K562 (cell line): ENCODE measurements around the gene UBN1. TPM values are rescaled to one million over a fixed set of nuclear protein-coding genes. Genes with fewer than 3 reads are reported as not detected.

Experiments used
- ATF1 ChIP-seq, 2 experiments: fragments of 450-650 bp in 1 of 2; IDR thresholded peaks; 2 replicates each; pipeline ENCODE4 v1.6.1; 2016; ENCODE audit warnings: missing compliant biosample characterization in 1 of 2, missing genetic modification characterization in 1 of 2
- CBFB ChIP-seq: sonication (generic); formaldehyde crosslinking; IDR thresholded peaks from 2 replicates; pipeline ENCODE4 v1.4.0; 2020; ENCODE audit warnings: mild to moderate bottlenecking, missing genetic modification reagents
- EP300 ChIP-seq: IDR thresholded peaks from 2 replicates; pipeline ENCODE4 v1.6.1; 2012; ENCODE audit warnings: low read length, improper control_type of control experiment
- GABPB1 ChIP-seq: sonication (generic); formaldehyde crosslinking; IDR thresholded peaks from 2 replicates; pipeline ENCODE4 v1.8.0; 2022; ENCODE audit warnings: mild to moderate bottlenecking, missing genetic modification reagents
- MAFF ChIP-seq: IDR thresholded peaks from 2 replicates; pipeline ENCODE4 v1.6.1; 2012; ENCODE audit warnings: low read length, improper control_type of control experiment
- MBD2 ChIP-seq: sonication (generic); IDR thresholded peaks from 2 replicates; pipeline ENCODE4 v1.6.1; 2016; ENCODE audit warnings: low read depth, borderline replicate concordance
- MTA3 ChIP-seq: fragments of 450-650 bp; formaldehyde crosslinking; IDR thresholded peaks from 2 replicates; pipeline ENCODE4 v1.6.1; 2017; ENCODE audit warnings: mild to moderate bottlenecking, borderline replicate concordance
- POLR2B ChIP-seq: fragments of 450-650 bp; IDR thresholded peaks from 2 replicates; pipeline ENCODE4 v1.6.1; 2018; ENCODE audit warnings: low read depth; ENCODE audit not compliant: partially characterized antibody
- POLR2G ChIP-seq: fragments of 200-400 bp; formaldehyde crosslinking; IDR thresholded peaks from 2 replicates; pipeline ENCODE4 v1.6.1; 2017; ENCODE audit warnings: low read depth, mild to moderate bottlenecking, antibody characterized with exemption, low read length, moderate library complexity
- RBFOX2 ChIP-seq: fragments of 200-400 bp; formaldehyde crosslinking; IDR thresholded peaks from 2 replicates; pipeline ENCODE4 v1.6.1; 2017; ENCODE audit warnings: low read depth, mild to moderate bottlenecking, low read length, moderate library complexity
- RBM22 ChIP-seq: fragments of 200-400 bp; formaldehyde crosslinking; IDR thresholded peaks from 2 replicates; pipeline ENCODE4 v1.6.1; 2018; ENCODE audit warnings: low read length, low read depth; ENCODE audit not compliant: poor library complexity, severe bottlenecking
- RBM25 ChIP-seq: fragments of 200-400 bp; formaldehyde crosslinking; IDR thresholded peaks from 2 replicates; pipeline ENCODE4 v1.6.1; 2018; ENCODE audit warnings: low read length, low read depth, moderate library complexity; ENCODE audit not compliant: severe bottlenecking
- SIRT6 ChIP-seq: IDR thresholded peaks from one replicate; pipeline ENCODE4 v1.6.1; 2012; ENCODE audit warnings: low read depth, mild to moderate bottlenecking, control low read depth, inconsistent platforms, low read length, moderate library complexity
- SMAD1 ChIP-seq: fragments of 150-350 bp; IDR thresholded peaks from 2 replicates; pipeline ENCODE4 v1.6.1; 2014; ENCODE audit warnings: low read length, low read depth; ENCODE audit not compliant: partially characterized antibody
- TBP ChIP-seq: optimal IDR thresholded peaks from 2 replicates; pipeline ENCODE3; 2011; ENCODE audit warnings: low read depth, low read length, improper control_type of control experiment
- U2AF1 ChIP-seq: fragments of 200-400 bp; formaldehyde crosslinking; optimal IDR thresholded peaks from 2 replicates; pipeline ENCODE3; 2017; ENCODE audit warnings: mild to moderate bottlenecking, low read depth, low read length, moderate library complexity
- ZFX ChIP-seq: sonication (generic); formaldehyde crosslinking; IDR thresholded peaks from 2 replicates; pipeline ENCODE4 v1.8.0; 2022; ENCODE audit warnings: mild to moderate bottlenecking, missing genetic modification reagents, moderate library complexity
- ZNF263 ChIP-seq: sonication (generic); formaldehyde crosslinking; IDR thresholded peaks from 2 replicates; pipeline ENCODE4 v1.8.0; 2022; ENCODE audit warnings: mild to moderate bottlenecking, missing genetic modification reagents, borderline replicate concordance
- ZNF274 ChIP-seq: IDR thresholded peaks from 2 replicates; pipeline ENCODE4 v1.6.1; 2011; ENCODE audit warnings: low read depth, mild to moderate bottlenecking, low read length, moderate library complexity, borderline replicate concordance
- polyA plus RNA-seq, 8 experiments: library from polyadenylated mRNA; depleted of rRNA in 4 of 8; stranded (reverse) in 5 of 8; unstranded in 3 of 8; fragments of >200 nt; fragmentation: Nextera tagmentation in 2 of 8; fragmentation: Illumina TruSeq in 1 of 8; extraction: Ambion mirVana in 2 of 8; extraction: Trizol in 1 of 8; gene quantifications; 2 replicates each; pipeline versions ENCODE4 v1.2.1 to v1.2.3, GENCODE V29; 2011 to 2014; ENCODE audit warnings: inconsistent platforms in 1 of 8, missing spikeins in 1 of 8
- total RNA-seq, 7 experiments: library from RNA; depleted of rRNA in 6 of 7; stranded (reverse); fragments of >200 nt in 6 of 7; fragmentation: Illumina TruSeq in 2 of 7; extraction: Trizol in 2 of 7; gene quantifications; 2 replicates each; pipeline versions ENCODE4 v1.2.1 to v1.2.3, GENCODE V29; 2011 to 2021; ENCODE audit warnings: low replicate concordance in 1 of 7
- TF ChIP-seq, protein P1 (sequence below), 2 experiments: IDR thresholded peaks in 1 of 2; conservative IDR thresholded peaks in 1 of 2; 2 replicates each; pipeline ENCODE4 v1.6.1; 2016; ENCODE audit warnings: low read depth in 2 of 2, mild to moderate bottlenecking in 1 of 2, missing compliant biosample characterization in 1 of 2, missing genetic modification characterization in 1 of 2, moderate library complexity in 1 of 2
- TF ChIP-seq, protein P2 (sequence below), 3 experiments: fragments of 200-800 bp in 1 of 3; fragments of 250-450 bp in 1 of 3; fragments of 450-650 bp in 1 of 3; sonication (Bioruptor Pico) in 1 of 3; sonication (Bioruptor generic) in 1 of 3; formaldehyde crosslinking in 1 of 3; IDR thresholded peaks; 2 replicates each; pipeline versions ENCODE4 v1.6.1 to v1.8.0; 2016 to 2022; ENCODE audit warnings: mild to moderate bottlenecking in 2 of 3, missing genetic modification characterization in 2 of 3, missing compliant biosample characterization in 1 of 3, moderate library complexity in 1 of 3

Gene UBN1
- total and polyA plus RNA-seq, 9 of the 15 experiments (the other 6 are each of a cell fraction or from before 2014, with no cell fraction given): 1.5 to 45.7 (median 20.6) TPM

DNA sequence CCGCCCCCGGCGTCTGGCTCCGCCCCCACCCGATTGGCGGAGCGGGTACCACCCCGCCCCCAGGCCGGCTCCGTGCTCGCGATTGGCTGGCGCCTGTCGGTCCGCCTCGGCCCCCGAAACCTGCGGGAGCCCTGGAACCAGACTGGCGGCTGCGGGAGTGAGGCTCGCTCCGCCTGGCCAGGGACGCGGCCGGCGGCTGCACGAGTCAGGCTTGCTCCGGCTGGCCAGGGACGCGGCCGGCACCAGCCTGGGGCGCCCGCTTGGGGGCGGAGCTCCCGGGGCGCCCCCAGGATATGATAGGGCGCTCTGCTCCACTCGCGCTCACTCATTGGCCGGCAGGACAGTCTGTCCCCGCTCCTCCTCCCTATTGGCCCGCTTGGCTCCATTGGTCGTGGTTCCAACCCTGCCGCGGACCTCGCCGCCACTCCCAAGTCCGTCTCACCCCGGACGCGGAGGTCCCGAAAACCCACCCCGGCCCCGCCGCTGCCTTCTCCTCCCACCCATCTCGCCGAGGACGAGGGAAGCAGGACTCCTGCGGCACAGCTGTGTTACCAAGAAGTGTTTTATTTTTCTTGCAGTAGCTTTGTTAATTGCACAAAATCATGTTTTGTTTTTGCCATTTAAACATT is 44.5 kb upstream of the UBN1 start (continued):
- no peak for TF ChIP-seq ZNF274
- TF ChIP-seq RBM22: peak; percentile 56
- peak; percentile 90 for TF ChIP-seq U2AF1
- TF ChIP-seq MAFF: no peak
- no peak for TF ChIP-seq EP300
- TF ChIP-seq SMAD1: no peak
- peak; percentile 79; the same call in 1 of the 2 replicates for TF ChIP-seq MTA3
- TF ChIP-seq, protein P1, sequence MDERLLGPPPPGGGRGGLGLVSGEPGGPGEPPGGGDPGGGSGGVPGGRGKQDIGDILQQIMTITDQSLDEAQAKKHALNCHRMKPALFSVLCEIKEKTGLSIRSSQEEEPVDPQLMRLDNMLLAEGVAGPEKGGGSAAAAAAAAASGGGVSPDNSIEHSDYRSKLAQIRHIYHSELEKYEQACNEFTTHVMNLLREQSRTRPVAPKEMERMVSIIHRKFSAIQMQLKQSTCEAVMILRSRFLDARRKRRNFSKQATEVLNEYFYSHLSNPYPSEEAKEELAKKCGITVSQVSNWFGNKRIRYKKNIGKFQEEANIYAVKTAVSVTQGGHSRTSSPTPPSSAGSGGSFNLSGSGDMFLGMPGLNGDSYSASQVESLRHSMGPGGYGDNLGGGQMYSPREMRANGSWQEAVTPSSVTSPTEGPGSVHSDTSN (CRISPR knock-in tag; IDR thresholded peaks at IDR 0.05; ENCODE audit: low read depth): peak; percentile 90
- TF ChIP-seq, protein P1 (tag; conservative IDR thresholded peaks at IDR 0.05; ENCODE audit: low read depth): peak; percentile 93
- TF ChIP-seq ZFX (CRISPR knock-in tag): no peak
- peak; percentile 41 for TF ChIP-seq TBP
- peak; percentile 81 for TF ChIP-seq RBFOX2
- TF ChIP-seq POLR2G: peak; percentile 88
- TF ChIP-seq GABPB1 (CRISPR knock-in tag): 0 out of 2 replicates have a peak, but pooled peaks have one; percentile 54
- no peak for TF ChIP-seq SIRT6
- TF ChIP-seq ATF1 (CRISPR knock-in tag; IDR thresholded peaks at IDR 0.05): no peak
- 0 out of 2 replicates have a peak, but pooled peaks have one; percentile 30 for TF ChIP-seq ATF1 (tag; IDR thresholded peaks at IDR 0.05)
- TF ChIP-seq, protein P2, sequence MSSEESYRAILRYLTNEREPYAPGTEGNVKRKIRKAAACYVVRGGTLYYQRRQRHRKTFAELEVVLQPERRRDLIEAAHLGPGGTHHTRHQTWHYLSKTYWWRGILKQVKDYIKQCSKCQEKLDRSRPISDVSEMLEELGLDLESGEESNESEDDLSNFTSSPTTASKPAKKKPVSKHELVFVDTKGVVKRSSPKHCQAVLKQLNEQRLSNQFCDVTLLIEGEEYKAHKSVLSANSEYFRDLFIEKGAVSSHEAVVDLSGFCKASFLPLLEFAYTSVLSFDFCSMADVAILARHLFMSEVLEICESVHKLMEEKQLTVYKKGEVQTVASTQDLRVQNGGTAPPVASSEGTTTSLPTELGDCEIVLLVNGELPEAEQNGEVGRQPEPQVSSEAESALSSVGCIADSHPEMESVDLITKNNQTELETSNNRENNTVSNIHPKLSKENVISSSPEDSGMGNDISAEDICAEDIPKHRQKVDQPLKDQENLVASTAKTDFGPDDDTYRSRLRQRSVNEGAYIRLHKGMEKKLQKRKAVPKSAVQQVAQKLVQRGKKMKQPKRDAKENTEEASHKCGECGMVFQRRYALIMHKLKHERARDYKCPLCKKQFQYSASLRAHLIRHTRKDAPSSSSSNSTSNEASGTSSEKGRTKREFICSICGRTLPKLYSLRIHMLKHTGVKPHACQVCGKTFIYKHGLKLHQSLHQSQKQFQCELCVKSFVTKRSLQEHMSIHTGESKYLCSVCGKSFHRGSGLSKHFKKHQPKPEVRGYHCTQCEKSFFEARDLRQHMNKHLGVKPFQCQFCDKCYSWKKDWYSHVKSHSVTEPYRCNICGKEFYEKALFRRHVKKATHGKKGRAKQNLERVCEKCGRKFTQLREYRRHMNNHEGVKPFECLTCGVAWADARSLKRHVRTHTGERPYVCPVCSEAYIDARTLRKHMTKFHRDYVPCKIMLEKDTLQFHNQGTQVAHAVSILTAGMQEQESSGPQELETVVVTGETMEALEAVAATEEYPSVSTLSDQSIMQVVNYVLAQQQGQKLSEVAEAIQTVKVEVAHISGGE (CRISPR knock-in tag; IDR thresholded peaks at IDR 0.05): peak in 1 of 3 experiments; percentile 59; a peak in 2 of 6 replicates
- no peak for TF ChIP-seq CBFB
- peak; percentile 96 for TF ChIP-seq MBD2
- TF ChIP-seq ZNF263 (CRISPR knock-in tag): peak; percentile 4; the same call in 1 of the 2 replicates
- TF ChIP-seq POLR2B: peak; percentile 38
- peak; percentile 100 for TF ChIP-seq RBM25
